ENCODE data around the gene QSOX1. TPM values are rescaled to one million over a fixed set of nuclear protein-coding genes. Genes with fewer than 3 reads are reported as not detected.

The QSOX1 gene
- total and polyA plus RNA-seq, 2 donors (not counting 3 experiments of a cell fraction or from before 2014, with no cell fraction given), result 256 to 415 TPM

GRCh38 chr1:180158149-180159147, 3.8 kb downstream of the QSOX1 start:
- TF ChIP-seq MAX (IDR thresholded peaks at IDR 0.05; ENCODE audit: insufficient read depth, insufficient read length) (no peak), POLR2AphosphoS5 (IDR thresholded peaks at IDR 0.05; ENCODE audit: insufficient read depth, low read depth, low read length) (no peak), FOS (IDR thresholded peaks at IDR 0.05; ENCODE audit: borderline replicate concordance, insufficient read depth, low read length) (no peak), EZH2 (IDR thresholded peaks at IDR 0.05; ENCODE audit: borderline replicate concordance, low read depth, low read length, severe bottlenecking) (no peak), MYC (IDR thresholded peaks at IDR 0.05; ENCODE audit: low read depth, low read length) (no peak), GATA2 (IDR thresholded peaks at IDR 0.05; ENCODE audit: insufficient read depth, insufficient read length, low read depth, low read length) (no peak), JUN (IDR thresholded peaks at IDR 0.05; ENCODE audit: borderline replicate concordance, insufficient read depth, insufficient read length, low read depth) (no peak)
- Histone ChIP-seq H3K4me3 (replicated peaks in 1 of 3; ENCODE audit: insufficient read depth in 1 of 3, low read depth in 1 of 3, low read length in 3 of 3) (no peak overlapping the region), H3K79me2 (ENCODE audit: control insufficient read depth, insufficient read depth, low read length) (peaks cover 73% of the 10 kb centered on the region), H3K36me3 (ENCODE audit: control insufficient read depth in 2 of 2, extremely low read depth in 1 of 2, insufficient read depth in 2 of 2, low read length in 2 of 2) (no peaks in the 10 kb centered on the region), H3K4me1 (ENCODE audit: control insufficient read depth, extremely low read depth, insufficient read depth, low read length) (peaks cover 32% of the 10 kb centered on the region), H3K9ac (replicated peaks; ENCODE audit: extremely low read depth, insufficient read depth, low read length) (no peak overlapping the region), H3K27me3 (ENCODE audit: control insufficient read depth in 2 of 2, insufficient read depth in 2 of 2, low read length in 2 of 2) (no peaks in the 10 kb centered on the region), H3K27ac (ENCODE audit: insufficient read depth, low read depth, low read length) (no peak overlapping the region), H4K20me1 (replicated peaks; ENCODE audit: control insufficient read depth, extremely low read depth, insufficient read depth, low read length) (no peaks in the 10 kb centered on the region), H3K4me2 (ENCODE audit: insufficient read depth, low read length) (no peak overlapping the region), H2AFZ (ENCODE audit: low read depth, low read length) (no peak overlapping the region), H3K9me1 (replicated peaks; ENCODE audit: control insufficient read depth, extremely low read depth, insufficient read depth, low read length) (no peaks in the 10 kb centered on the region), H3K9me3 (replicated peaks; ENCODE audit: control insufficient read depth, insufficient read depth, low read length) (no peaks in the 10 kb centered on the region)
- ChIA-PET POLR2A (interaction anchor here (1.0 kb wide), 1 partner anchor 8 kb away, joined by 5 read pairs; no protein-coding TSS in a partner anchor), CTCF (interaction anchor here (1.0 to 2.3 kb wide), 3 partner anchors 11 to 57 kb away, joined by 3 to 16 read pairs (median 4); no protein-coding TSS in a partner anchor)
- FAIRE-seq, result no peak
- intact Hi-C loops (cut with micrococcal nuclease) (no loop called here), dilution Hi-C loops (cut with MboI; ENCODE audit: extremely low pct_ligation_motif_present, low sequenced_read_pairs) (no loop called here)
- no peak for DNase-seq (ENCODE audit: low read depth, low spot score)
- BruUV-seq (replicated peaks), result no TSS peak

Data from endothelial cell of umbilical vein (primary cell).